KOPT-K1 (cell line): ENCODE results near the gene ZNF862.

Source experiments
- H3K27ac ChIP-seq: fragments of 200-600 bp; sonication (generic); 2 replicates; pipeline ENCODE4 v1.5.1; 2016; ENCODE audit warnings: antibody characterized with exemption, mild to moderate bottlenecking, low read depth, low read length; ENCODE audit not compliant: poor library complexity, severe bottlenecking
- H3K36me3 ChIP-seq: fragments of 200-600 bp; sonication (generic); 2 replicates; pipeline ENCODE4 v1.5.1; 2017; ENCODE audit warnings: antibody characterized with exemption, mild to moderate bottlenecking, low read length, moderate library complexity; ENCODE audit not compliant: insufficient read depth
- H3K9me3 ChIP-seq: fragments of 200-600 bp; sonication (generic); 2 replicates; pipeline ENCODE4 v1.5.1; 2017; ENCODE audit warnings: antibody characterized with exemption, low read length, mild to moderate bottlenecking; ENCODE audit not compliant: insufficient read depth, poor library complexity, severe bottlenecking

The ZNF862 gene

DNA sequence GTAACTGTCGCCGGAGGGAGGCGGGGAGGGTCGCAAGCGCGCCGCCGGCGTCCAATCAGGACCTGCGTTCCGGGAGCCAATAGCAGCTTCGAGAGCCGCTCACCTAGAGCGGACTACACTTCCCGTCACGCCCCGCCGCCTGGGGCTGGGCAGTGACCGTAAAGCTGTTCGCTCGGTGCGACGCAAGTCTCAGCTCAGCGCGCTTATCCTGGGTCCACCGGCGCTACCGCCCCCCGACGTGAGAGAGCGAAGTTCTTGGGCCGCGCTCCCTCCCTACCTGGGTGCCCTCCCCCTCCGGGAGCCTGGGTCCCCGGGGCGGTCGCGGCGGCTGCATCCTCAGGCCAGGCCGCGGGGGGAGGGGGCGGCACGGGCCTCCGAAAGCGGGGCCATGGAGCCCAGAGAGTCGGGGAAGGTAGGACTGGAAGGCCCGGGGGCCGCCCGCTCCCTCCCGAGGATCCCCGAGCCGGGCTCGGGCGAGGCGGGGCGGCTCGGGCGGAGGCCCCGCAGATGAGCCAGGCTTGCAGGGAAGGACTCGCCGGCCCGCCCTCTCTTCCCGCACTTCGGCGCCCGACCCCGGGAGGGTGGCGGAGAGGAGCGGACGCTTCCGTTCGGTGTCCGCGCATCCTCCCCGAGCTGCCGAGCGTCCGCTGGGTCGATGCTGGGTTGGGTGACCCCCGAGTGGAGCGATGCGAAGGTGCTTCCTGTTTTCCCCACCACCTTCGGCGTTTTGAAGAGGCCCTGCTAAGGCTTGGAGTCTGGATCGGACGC, at the start of gene ZNF862:
ZNF862 (plus strand) TSS at position 152 of the 768 bp plus-strand sequence; CDS start at position 389, 237 bp downstream.
- Histone ChIP-seq H3K36me3 (no peaks in the 10 kb centered on the region), H3K9me3 (no peaks in the 10 kb centered on the region), H3K27ac (peak within 1 kb of the TSS; percentile 63)

DNA sequence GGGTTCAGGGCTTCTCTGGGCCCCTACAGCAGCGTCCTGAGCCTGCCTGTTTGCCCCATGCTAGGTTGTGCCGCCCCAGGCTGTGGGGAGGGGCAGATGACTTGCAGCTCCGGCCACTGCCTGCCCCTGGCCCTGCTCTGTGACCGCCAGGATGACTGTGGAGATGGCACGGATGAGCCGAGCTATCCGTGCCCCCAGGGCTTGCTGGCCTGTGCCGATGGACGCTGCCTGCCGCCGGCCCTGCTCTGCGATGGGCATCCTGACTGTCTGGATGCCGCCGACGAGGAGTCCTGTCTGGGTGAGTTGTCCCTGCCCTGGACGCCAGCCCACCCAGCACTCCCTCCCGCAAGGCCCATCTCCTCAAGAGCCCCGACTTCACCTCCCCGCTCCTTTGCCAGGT, 49.1 kb upstream of the ZNF862 start:
- no peaks in the 10 kb centered on the region for H3K36me3 ChIP-seq
- no peak overlapping the region for H3K27ac ChIP-seq
- H3K9me3 ChIP-seq: no peaks in the 10 kb centered on the region

DNA sequence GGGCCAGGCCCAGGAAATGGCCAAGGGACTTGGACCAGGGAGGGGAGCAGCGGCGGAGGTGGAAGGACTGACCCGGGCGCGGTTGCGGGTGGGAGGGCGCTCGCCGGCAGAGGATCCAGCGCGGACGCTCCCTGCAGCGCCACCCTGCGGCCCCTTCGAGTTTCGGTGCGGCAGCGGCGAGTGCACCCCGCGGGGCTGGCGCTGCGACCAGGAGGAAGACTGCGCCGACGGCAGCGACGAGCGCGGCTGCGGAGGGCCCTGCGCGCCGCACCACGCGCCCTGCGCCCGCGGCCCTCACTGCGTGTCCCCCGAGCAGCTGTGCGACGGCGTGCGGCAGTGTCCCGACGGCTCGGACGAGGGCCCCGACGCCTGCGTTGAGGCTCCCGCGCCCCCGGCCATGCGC, 48.0 kb upstream of the ZNF862 start:
- Histone ChIP-seq H3K27ac (no peak overlapping the region), H3K36me3 (no peaks in the 10 kb centered on the region), H3K9me3 (no peaks in the 10 kb centered on the region)

DNA sequence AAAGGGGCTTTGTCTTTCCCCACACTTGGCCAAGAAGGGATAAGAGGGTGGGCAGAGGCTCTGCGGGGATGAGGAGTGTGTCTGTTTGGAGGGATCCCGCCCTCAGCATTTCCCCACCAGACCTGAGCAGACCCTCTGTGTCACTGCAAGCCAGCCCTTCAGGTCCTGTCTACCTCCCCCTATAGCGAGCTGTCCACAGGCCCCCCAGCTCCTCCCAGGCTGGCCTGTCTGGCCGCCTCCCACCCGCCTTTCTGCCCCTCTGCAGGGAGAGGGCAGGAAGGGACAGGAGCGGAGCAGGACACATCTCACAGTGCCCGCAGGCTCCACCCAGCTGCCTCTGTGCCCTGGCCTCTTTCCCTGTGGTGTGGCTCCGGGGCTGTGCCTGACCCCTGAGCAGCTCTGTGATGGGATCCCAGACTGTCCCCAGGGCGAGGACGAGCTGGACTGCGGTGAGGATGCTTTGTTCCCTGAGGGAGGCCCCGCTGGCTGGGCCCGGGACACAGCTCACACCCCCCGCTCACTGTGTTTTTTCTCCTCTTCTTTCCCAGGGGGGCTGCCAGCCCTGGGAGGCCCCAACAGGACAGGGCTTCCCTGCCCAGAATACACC, 47.3 kb upstream of the ZNF862 start:
- no peak overlapping the region for H3K27ac ChIP-seq
- H3K9me3 ChIP-seq: no peaks in the 10 kb centered on the region
- H3K36me3 ChIP-seq: no peaks in the 10 kb centered on the region

DNA sequence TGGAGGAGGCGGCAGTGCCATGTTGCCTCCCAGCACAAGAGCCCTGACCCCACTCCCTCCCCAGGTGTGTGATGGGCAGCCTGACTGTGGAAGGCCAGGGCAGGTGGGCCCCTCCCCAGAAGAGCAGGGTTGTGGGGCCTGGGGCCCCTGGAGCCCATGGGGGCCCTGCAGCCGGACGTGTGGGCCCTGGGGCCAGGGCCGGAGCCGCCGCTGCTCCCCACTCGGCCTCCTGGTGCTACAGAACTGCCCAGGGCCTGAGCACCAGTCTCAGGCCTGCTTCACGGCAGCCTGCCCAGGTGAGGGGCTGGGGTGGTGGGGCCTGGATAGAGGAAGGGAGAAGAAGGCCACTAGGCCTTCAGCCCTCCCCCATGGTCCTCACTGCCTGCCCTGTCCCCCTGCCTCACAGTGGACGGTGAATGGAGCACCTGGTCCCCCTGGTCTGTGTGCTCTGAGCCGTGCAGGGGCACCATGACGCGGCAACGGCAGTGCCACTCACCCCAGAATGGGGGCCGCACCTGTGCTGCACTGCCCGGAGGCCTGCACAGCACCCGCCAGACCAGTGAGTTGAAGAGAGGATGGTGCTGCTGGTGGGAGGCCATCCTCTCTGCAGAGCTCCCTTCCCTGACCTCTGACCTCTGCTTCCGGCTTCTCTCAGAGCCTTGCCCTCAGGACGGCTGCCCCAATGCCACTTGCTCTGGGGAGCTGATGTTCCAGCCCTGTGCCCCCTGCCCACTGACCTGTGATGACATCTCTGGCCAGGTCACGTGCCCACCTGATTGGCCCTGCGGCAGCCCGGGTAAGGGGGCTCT, 46.6 kb upstream of the ZNF862 start:
- no peaks in the 10 kb centered on the region for H3K36me3 ChIP-seq
- H3K9me3 ChIP-seq: no peaks in the 10 kb centered on the region
- no peak overlapping the region for H3K27ac ChIP-seq

DNA sequence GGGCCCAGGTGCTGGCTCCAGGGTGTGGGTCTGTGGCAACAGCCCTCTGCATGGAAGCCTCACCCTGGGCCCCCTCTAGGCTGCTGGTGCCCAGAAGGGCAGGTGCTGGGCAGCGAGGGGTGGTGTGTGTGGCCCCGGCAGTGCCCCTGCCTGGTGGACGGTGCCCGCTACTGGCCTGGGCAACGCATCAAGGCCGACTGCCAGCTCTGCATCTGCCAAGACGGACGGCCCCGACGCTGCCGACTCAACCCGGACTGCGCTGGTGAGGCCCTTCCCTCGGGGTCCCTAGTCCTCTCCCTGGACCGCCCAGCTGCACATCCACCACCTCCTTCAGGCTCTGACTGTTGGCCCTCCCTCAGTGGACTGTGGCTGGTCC, 46.0 kb upstream of the ZNF862 start:
- H3K9me3 ChIP-seq: no peaks in the 10 kb centered on the region
- no peak overlapping the region for H3K27ac ChIP-seq
- no peaks in the 10 kb centered on the region for H3K36me3 ChIP-seq

DNA sequence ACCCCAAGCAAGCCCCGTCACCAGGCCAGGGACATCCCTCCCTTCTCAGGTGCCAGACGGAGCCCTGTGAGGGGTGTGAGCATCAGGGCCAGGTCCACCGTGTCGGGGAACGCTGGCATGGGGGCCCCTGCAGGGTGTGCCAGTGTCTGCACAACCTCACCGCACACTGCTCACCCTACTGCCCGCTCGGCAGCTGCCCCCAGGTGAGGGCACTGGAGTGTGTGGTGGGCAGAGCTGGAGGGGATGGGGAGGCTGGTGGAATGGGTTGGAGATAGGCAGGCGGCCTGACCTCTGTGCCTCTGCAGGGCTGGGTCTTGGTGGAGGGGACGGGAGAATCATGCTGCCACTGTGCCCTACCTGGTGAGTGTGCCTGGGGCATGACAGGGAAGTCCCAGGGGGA, 44.9 kb upstream of the ZNF862 start:
- no peak overlapping the region for H3K27ac ChIP-seq
- no peaks in the 10 kb centered on the region for H3K9me3 ChIP-seq
- H3K36me3 ChIP-seq: no peaks in the 10 kb centered on the region

DNA sequence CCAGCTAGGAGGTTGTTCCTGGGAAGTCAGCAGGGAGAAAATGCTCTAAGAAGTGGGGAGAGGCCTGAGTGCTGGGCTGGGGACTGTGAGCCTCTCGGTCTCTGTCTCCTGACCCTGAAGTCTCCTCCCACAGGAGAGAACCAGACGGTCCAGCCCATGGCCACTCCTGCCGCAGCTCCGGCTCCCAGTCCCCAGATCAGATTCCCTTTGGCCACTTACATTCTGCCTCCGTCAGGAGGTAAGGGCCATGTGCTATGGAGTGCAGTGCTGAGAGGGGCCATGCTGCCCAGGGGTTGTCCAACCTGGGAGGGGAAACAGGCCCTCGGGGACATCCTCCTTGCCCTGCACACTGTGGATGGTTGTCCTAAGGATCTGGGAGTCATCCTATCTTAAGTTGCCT, 43.5 kb upstream of the ZNF862 start:
- Histone ChIP-seq H3K36me3 (no peaks in the 10 kb centered on the region), H3K27ac (no peak overlapping the region), H3K9me3 (no peaks in the 10 kb centered on the region)

DNA sequence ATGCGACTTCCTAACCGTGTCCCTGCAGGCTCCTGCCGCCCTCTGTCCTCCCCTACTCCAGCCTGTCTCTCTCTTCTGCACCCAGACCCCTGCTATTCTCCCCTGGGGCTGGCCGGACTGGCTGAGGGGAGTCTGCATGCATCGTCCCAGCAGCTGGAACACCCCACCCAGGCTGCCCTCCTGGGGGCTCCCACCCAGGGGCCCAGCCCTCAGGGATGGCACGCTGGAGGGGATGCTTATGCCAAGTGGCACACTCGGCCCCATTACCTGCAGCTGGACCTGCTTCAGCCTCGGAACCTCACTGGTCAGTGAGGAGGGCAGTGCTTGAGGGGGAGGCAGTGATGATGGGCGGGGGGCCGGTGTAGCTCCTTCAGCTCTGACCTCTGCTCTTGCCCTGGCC, 43.0 kb upstream of the ZNF862 start:
- H3K9me3 ChIP-seq: no peaks in the 10 kb centered on the region
- H3K27ac ChIP-seq: no peak overlapping the region
- no peaks in the 10 kb centered on the region for H3K36me3 ChIP-seq

DNA sequence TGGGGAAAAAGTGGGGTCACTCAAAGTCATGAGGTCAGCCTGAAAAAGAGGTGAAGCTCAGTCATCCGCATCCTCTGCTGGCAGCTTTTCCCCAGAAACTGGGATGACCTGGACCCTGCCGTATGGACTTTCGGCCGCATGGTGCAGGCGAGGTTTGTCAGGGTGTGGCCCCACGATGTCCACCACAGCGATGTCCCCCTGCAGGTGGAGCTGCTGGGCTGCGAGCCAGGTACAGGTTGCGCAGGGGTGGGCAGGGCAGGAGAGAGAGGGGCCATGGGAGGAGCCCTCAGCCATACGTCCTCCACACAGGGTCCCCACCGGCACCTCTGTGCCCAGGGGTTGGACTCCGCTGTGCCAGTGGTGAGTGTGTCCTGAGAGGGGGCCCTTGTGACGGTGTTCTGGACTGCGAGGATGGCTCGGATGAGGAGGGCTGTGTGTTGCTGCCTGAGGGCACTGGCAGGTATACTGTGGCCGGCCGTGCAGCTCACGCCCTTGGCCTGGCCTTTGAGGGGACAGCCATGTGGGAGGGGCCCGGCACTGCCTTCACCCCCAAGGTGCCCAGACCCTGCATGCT, 41.8 kb upstream of the ZNF862 start:
- Histone ChIP-seq H3K27ac (no peak overlapping the region), H3K9me3 (no peaks in the 10 kb centered on the region), H3K36me3 (no peaks in the 10 kb centered on the region)

DNA sequence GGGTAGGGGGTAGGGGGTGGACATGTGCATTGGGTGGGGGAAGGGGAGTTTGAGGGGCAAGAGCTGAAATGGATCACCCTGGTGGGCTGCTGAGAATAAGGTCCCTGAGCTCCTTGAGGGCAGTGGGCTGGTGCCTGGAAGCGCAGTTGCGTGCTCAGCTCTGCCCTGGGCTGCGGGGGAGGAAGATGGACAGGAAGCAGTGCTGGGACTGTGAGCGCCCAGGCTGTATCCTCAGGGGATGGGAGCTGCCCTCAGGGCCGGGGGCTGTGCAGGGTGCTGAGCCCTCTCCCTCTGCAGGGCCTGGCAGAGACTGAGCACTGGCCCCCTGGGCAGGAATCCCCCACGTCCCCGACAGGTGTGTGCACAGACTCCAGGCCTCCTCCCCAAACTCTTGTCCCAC, 40.4 kb upstream of the ZNF862 start:
- H3K36me3 ChIP-seq: no peaks in the 10 kb centered on the region
- H3K27ac ChIP-seq: no peak overlapping the region
- H3K9me3 ChIP-seq: no peaks in the 10 kb centered on the region

DNA sequence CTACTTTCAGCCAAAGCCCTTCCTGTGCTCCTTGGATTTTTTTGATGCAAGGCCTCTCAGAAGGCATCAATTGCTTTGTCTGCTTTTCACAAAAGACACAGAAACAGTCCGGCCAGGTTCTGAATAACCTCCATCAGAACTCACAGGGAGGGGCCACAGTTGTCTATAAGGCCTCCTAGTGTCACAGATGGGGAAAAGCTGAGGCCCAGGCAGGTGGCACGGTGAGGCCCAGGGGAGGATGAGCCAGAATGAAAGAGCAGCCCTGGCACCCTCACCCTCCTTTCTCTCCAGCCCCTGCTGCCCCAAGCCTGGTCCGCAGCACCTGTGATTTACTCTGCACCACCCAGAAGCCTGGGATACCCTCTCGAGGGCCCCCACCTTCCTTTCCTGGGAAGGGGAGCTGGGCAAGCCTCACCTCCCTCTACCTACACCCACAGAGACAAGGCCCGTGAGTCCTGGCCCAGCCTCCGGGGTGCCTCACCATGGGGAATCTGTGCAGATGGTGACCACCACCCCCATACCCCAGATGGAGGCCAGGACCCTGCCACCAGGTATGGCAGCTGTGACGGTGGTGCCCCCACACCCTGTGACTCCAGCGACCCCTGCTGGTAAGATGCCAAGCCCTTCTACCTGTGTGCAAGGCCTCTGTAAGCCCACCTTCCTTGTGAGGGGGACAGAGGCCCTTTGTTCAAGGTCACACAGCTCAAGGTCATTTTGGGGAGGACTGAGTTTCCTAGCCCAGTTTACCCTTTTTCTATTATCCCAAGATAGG, 38.6 kb upstream of the ZNF862 start:
- Histone ChIP-seq H3K27ac (no peak overlapping the region), H3K9me3 (no peaks in the 10 kb centered on the region), H3K36me3 (no peaks in the 10 kb centered on the region)

DNA sequence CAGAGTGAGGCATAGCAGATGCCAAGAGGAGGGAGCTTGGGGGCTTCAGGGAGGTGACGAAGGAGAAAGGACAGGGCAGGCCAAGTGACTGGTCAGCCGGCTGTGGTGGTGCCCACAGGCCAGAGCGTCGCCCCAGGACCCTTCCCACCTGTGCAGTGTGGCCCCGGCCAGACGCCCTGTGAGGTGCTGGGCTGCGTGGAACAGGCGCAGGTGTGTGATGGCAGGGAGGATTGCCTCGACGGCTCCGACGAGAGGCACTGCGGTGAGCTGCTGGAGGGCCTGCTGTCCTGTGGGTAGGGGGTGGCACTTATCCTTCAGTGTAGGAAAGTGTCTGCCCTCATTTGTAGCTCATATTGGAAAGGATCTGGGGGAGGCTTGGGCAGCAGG, 38.0 kb upstream of the ZNF862 start:
- H3K27ac ChIP-seq: no peak overlapping the region
- no peaks in the 10 kb centered on the region for H3K36me3 ChIP-seq
- no peaks in the 10 kb centered on the region for H3K9me3 ChIP-seq

DNA sequence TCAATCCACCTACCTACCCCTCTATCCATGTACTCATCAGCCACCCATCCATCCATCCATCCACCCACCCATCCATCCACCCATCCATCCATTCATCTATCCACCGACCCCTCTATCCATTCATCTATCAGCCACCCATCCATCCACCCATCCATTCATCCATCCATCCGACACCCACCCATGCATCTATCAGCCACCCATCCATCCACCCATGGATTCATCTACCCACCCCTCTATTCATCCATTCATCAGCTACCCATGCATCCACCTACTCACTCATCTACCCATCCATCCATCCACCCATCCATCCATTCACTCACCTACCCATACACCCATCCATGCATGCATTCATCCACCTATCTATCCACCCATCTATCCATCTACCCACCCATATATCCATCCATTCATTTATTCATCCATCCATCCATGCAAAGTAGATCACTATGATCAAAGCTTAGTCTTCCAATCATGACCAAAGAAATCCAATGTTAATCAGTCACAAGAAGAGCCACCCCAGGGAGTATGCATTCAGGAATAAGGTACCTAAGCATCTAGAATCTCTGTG, 37.1 kb upstream of the ZNF862 start:
- Histone ChIP-seq H3K27ac (no peak overlapping the region), H3K36me3 (no peaks in the 10 kb centered on the region)

More for the DNA sequence above, 37.1 kb upstream of the ZNF862 start:
- H3K9me3 ChIP-seq: no peaks in the 10 kb centered on the region
